ENCODE results near the gene HVCN1.

The HVCN1 gene

DNA sequence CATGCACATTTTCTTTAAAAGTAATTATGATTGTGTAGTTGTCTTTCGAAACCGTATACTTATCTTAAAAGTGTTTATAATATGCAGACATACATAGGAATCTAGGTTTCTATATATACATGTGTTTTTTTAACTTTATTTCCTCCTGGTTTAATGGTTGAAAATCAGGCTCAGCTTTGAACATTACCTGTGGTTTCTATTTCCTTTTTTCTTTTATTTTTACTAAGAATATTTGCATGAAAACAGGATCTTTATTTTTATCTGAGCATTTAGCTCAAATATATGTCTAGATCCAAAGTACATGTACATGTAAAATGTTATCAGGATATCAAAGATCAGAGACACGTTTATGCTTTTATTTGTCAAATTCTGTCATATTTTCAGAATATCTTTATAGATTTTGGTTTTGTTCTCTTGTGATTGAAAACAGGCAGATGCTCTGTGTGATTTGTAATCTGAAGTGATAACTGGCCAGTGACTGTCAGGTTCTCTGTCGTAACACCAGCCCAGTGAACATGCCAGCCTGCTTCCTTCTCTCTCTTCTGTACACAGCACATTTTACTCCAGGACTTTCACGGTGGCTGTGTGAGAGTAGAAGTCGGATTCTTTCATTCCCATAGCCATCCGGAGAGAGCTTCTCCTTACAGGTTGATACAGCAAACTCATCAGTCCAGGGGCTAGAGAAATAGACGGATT, 61.3 kb downstream of the HVCN1 start:
- no peaks in the 10 kb centered on the region for H3K9me3 ChIP-seq (ENCODE audit: low read depth, low read length)
- H3K27ac ChIP-seq: no peak overlapping the region
- H3K4me3 ChIP-seq: no peak overlapping the region
- no peak for DNase-seq (ENCODE audit: low read depth, low spot score)
- H3K9ac ChIP-seq (ENCODE audit: insufficient read length): no peak overlapping the region
- TF ChIP-seq EZH2 (IDR thresholded peaks at IDR 0.05) (no peak), FOXP2 (optimal IDR thresholded peaks at IDR 0.05; ENCODE audit: control extremely low read depth, extremely low read length, insufficient read depth) (no peak), POLR2AphosphoS5 (IDR thresholded peaks at IDR 0.05; ENCODE audit: borderline replicate concordance, low read depth, low read length) (no peak)
- no peaks in the 10 kb centered on the region for H3K36me3 ChIP-seq (ENCODE audit: insufficient read depth, low read length)

DNA sequence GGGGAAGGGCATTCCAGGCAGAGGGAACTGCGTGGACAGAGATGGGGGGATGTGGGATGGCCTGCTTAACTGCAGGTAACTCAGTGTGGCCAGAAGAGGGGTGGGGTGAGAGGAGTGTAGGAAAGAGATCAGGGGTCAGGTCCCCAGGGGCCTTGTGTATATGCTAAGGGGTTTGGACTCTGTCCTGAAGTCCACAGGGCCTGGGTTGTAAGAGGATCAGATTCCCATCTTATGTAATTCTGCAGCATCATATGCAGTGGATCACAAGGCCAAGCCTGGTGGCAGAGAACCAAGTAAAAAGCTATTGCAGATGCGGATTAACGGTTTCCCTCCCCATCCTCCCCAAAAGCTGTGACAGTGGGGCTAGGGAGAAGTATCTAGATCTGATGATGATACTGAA, 66.3 kb downstream of the HVCN1 start:
- no peak overlapping the region for H3K9ac ChIP-seq (ENCODE audit: insufficient read length)
- H3K27ac ChIP-seq: no peak overlapping the region
- no peaks in the 10 kb centered on the region for H3K36me3 ChIP-seq (ENCODE audit: insufficient read depth, low read length)
- DNase-seq (ENCODE audit: low read depth, low spot score): no peak
- no peak overlapping the region for H3K4me3 ChIP-seq
- no peaks in the 10 kb centered on the region for H3K9me3 ChIP-seq (ENCODE audit: low read depth, low read length)
- TF ChIP-seq FOXP2 (optimal IDR thresholded peaks at IDR 0.05; ENCODE audit: control extremely low read depth, extremely low read length, insufficient read depth) (no peak), EZH2 (IDR thresholded peaks at IDR 0.05) (no peak), POLR2AphosphoS5 (IDR thresholded peaks at IDR 0.05; ENCODE audit: borderline replicate concordance, low read depth, low read length) (no peak)

DNA sequence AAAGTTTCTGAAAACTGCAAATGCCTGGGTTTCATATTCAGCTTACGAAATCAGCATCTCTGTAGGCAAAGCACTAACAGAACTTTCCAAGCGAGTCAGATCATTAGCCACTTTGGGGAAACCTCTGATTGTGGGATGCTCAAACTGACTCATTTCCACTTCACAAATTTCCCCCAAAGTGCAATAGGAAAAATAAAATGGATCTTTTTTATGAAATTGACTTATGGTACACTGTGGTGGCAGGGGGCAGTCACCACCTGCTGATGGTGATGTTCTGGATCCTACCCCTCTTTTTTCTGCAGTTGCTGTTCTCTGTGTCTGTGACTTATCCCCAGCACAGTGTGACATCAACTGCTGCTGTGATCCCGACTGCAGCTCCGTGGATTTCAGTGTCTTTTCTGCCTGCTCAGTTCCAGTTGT, 69.4 kb downstream of the HVCN1 start:
- Histone ChIP-seq H3K9ac (ENCODE audit: insufficient read length) (no peak overlapping the region), H3K36me3 (ENCODE audit: insufficient read depth, low read length) (no peaks in the 10 kb centered on the region), H3K4me3 (no peak overlapping the region), H3K27ac (no peak overlapping the region), H3K9me3 (ENCODE audit: low read depth, low read length) (no peaks in the 10 kb centered on the region)
- TF ChIP-seq FOXP2 (optimal IDR thresholded peaks at IDR 0.05; ENCODE audit: control extremely low read depth, extremely low read length, insufficient read depth) (no peak), POLR2AphosphoS5 (IDR thresholded peaks at IDR 0.05; ENCODE audit: borderline replicate concordance, low read depth, low read length) (no peak), EZH2 (IDR thresholded peaks at IDR 0.05) (no peak)
- DNase-seq (ENCODE audit: low read depth, low spot score): no peak

DNA sequence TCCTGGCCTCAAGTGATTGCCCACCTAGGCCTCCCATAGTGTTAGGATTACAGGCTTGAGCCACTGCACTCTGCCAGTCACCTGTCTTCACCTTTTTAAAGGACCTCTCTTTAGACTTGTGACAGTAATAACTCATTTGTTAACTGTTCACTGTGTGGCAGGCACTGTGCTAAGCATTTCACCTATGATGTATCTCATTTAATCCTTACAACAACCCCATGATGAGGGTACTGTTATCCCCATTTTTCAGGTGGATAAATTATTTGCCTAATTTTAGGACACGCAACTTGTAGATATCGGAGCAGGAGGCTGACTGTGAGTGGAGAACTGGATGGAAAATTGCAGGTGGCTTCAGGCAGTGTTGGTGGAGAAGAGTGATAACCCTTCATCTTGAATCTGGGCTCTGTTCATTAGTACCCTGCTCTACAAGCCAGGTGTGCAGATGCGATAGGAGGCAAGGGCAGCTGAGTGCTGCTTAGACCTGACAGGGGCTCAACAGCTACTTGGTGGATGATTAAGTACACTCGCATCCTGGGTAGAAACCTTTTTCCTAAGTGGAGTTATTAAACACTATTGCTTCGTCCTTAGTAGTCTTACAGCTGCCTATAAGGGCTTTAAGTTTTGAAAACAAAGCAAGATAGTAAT, 72.3 kb downstream of the HVCN1 start:
- Histone ChIP-seq H3K27ac (no peak overlapping the region), H3K9me3 (ENCODE audit: low read depth, low read length) (no peaks in the 10 kb centered on the region), H3K36me3 (ENCODE audit: insufficient read depth, low read length) (no peaks in the 10 kb centered on the region), H3K9ac (ENCODE audit: insufficient read length) (no peak overlapping the region), H3K4me3 (no peak overlapping the region)
- TF ChIP-seq POLR2AphosphoS5 (IDR thresholded peaks at IDR 0.05; ENCODE audit: borderline replicate concordance, low read depth, low read length) (no peak), EZH2 (IDR thresholded peaks at IDR 0.05) (no peak), FOXP2 (optimal IDR thresholded peaks at IDR 0.05; ENCODE audit: control extremely low read depth, extremely low read length, insufficient read depth) (no peak)
- DNase-seq (ENCODE audit: low read depth, low spot score): no peak

DNA sequence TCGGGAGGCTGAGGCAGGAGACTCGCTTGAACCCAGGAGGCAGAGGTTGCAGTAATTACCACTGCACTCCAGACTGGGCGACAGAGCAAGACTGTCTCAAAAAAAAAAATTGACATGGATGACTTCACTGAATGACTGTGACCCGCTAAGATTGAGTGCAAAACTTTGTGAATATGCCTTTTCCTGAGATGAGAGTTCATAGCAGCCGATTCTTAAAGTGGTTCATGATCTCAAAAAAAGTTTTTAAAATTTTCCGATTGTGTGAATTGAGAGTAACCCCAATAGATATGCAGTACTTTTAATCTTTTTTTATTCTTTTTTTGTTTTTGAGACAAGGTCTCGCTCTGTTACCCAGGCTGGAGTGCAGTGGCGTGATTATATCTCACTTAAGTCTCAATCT, 73.7 kb downstream of the HVCN1 start:
- no peaks in the 10 kb centered on the region for H3K9me3 ChIP-seq (ENCODE audit: low read depth, low read length)
- TF ChIP-seq EZH2 (IDR thresholded peaks at IDR 0.05) (no peak), FOXP2 (optimal IDR thresholded peaks at IDR 0.05; ENCODE audit: control extremely low read depth, extremely low read length, insufficient read depth) (no peak), POLR2AphosphoS5 (IDR thresholded peaks at IDR 0.05; ENCODE audit: borderline replicate concordance, low read depth, low read length) (no peak)
- H3K27ac ChIP-seq: no peak overlapping the region
- no peak for DNase-seq (ENCODE audit: low read depth, low spot score)
- H3K9ac ChIP-seq (ENCODE audit: insufficient read length): no peak overlapping the region
- H3K36me3 ChIP-seq (ENCODE audit: insufficient read depth, low read length): no peaks in the 10 kb centered on the region
- H3K4me3 ChIP-seq: no peak overlapping the region

DNA sequence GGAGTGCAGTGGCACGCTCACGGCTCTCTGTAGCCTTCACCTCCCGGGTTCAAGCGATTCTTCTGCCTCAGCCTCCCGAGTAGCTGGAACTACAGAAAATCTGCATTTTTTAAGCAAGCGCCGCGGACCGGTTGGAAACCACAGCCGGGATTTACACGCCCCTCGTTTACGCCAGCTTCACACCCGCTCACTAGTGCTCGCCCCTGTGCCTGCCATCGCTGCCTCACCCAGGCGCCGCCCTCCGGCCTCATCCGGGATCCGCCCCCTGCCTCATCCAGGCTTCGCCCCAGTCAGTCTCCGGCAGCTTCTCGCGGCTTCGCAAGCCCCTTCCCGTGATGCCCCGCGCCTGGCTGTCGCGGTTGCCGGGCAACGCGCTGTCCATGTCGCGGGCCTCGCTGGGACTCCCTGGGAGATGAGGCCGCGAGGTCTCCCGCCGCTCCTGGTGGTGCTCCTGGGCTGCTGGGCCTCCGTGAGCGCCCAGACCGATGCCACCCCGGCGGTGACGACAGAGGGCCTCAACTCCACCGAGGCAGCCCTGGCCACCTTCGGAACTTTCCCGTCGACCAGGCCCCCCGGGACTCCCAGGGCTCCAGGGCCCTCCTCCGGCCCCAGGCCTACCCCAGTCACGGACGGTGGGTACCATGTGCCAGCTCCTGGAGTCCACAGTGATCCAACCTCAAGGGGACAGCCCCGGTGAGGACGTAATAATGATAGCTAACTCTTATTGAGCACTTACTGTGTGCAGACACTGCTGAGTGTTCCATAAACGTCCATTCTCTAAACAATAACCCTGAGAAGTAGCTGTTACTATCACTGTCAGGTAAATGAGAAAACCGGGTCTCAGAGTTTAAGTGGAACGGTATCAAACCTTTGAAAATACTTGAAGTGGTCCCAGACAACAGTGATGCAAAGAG, 74.9 kb downstream of the HVCN1 start, which contains the start of gene TCTN1:
Gene TCTN1, plus strand, starts transcription at position 359 of the 914 bp plus-strand sequence. Its CDS starts 54 bp downstream, at position 413.
- Histone ChIP-seq H3K27ac (no peak within 1 kb of the TSS), H3K9me3 (ENCODE audit: low read depth, low read length) (no peaks in the 10 kb centered on the region), H3K4me3 (peak within 1 kb of the TSS; percentile 84), H3K36me3 (ENCODE audit: insufficient read depth, low read length) (no peaks in the 10 kb centered on the region), H3K9ac (ENCODE audit: insufficient read length) (peak within 1 kb of the TSS; percentile 68)
- DNase-seq (ENCODE audit: low read depth, low spot score): peak; percentile 30
- TF ChIP-seq EZH2 (IDR thresholded peaks at IDR 0.05): no peak
- peak; percentile 65; the same call in 1 of the 2 replicates for TF ChIP-seq POLR2AphosphoS5 (IDR thresholded peaks at IDR 0.05; ENCODE audit: borderline replicate concordance, low read depth, low read length)
- TF ChIP-seq FOXP2 (optimal IDR thresholded peaks at IDR 0.05; ENCODE audit: control extremely low read depth, extremely low read length, insufficient read depth): peak; percentile 18

DNA sequence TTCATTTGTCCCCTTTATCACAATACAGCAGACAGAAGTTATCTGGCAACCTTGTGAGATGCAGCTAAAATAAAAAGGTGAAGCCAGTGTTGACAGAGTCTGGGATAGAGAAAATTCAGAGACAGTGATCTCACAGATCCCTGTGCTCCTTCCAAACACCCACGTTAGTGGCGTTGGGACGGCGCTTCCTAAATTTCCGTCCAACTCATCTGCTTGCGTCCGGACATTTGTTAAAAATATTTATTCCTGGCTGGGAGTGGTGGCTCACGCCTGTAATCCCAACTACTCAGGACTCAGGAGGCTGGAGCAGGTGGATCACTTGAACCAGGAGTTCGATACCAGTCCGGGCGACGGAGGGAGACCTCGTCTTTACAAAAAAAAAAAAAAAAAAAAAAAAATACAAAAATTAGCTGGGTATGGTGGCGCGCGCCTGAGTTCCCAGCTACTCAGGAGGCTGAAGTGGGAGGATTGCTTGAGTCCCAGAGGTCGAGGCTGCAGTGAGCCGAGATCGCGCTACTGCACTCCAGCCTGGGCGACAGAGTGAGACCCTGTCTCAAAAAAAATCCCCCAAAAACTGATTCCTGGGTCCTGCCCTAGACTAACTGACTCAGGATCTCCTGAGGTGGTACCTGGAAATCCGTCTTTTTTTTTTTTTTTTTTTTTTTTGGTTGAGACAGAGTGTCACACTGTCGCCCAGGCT, 75.7 kb downstream of the HVCN1 start:
- H3K36me3 ChIP-seq (ENCODE audit: insufficient read depth, low read length): no peaks in the 10 kb centered on the region
- H3K9ac ChIP-seq (ENCODE audit: insufficient read length): peak overlapping the region; percentile 68
- H3K9me3 ChIP-seq (ENCODE audit: low read depth, low read length): no peaks in the 10 kb centered on the region
- no peak for TF ChIP-seq EZH2 (IDR thresholded peaks at IDR 0.05)
- no peak for TF ChIP-seq FOXP2 (optimal IDR thresholded peaks at IDR 0.05; ENCODE audit: control extremely low read depth, extremely low read length, insufficient read depth)
- no peak for TF ChIP-seq POLR2AphosphoS5 (IDR thresholded peaks at IDR 0.05; ENCODE audit: borderline replicate concordance, low read depth, low read length)
- no peak overlapping the region for H3K27ac ChIP-seq
- DNase-seq (ENCODE audit: low read depth, low spot score): no peak
- peak overlapping the region; percentile 84 for H3K4me3 ChIP-seq
